HG03135 (cell line): Measurements from ENCODE around the gene KLK8.

ENCODE experiments used
- ATAC-seq: cut with Tn5 transposase; IDR thresholded peaks from one replicate; pipeline ENCODE4 v1.9.1; 2021; ENCODE audit warnings: mild to moderate bottlenecking, moderate library complexity; ENCODE audit not compliant: unreplicated experiment

The KLK8 gene

GRCh38 chr19:51018745-51019543 is 17.5 kb upstream of the KLK8 start:
- no peak for ATAC-seq

- no peak for ATAC-seq
These were observed 15.6 kb upstream of the KLK8 start for GRCh38 chr19:51016798-51017683.

GRCh38 chr19:51015691-51016267 is 14.4 kb upstream of the KLK8 start:
- no peak for ATAC-seq

GRCh38 chr19:51014242-51014641 is 12.8 kb upstream of the KLK8 start:
- no peak for ATAC-seq

- ATAC-seq: no peak
These were observed 11.3 kb upstream of the KLK8 start for GRCh38 chr19:51012661-51013190.

GRCh38 chr19:51010066-51010795 is 8.8 kb upstream of the KLK8 start:
- ATAC-seq: no peak

- ATAC-seq: no peak
These were observed 7.9 kb upstream of the KLK8 start for GRCh38 chr19:51009061-51009891.

GRCh38 chr19:51007488-51007887 is 6.1 kb upstream of the KLK8 start:
- no peak for ATAC-seq

GRCh38 chr19:51006406-51006805 is 5.0 kb upstream of the KLK8 start:
- ATAC-seq: no peak

- no peak for ATAC-seq
These were observed 3.8 kb upstream of the KLK8 start for GRCh38 chr19:51005248-51005647.

GRCh38 chr19:51003316-51003715 is 1.9 kb upstream of the KLK8 start:
- no peak for ATAC-seq

- ATAC-seq: no peak
These were observed 1.3 kb upstream of the KLK8 start for GRCh38 chr19:51002542-51003311.

GRCh38 chr19:51002089-51002532 is 707 bp upstream of the KLK8 start:
- ATAC-seq: no peak

- ATAC-seq: no peak
These were observed 423 bp downstream of the KLK8 start for GRCh38 chr19:51000981-51001380.

GRCh38 chr19:51000426-51000825 is 978 bp downstream of the KLK8 start:
- ATAC-seq: no peak

GRCh38 chr19:50998686-50999085 is 2.7 kb downstream of the KLK8 start:
- no peak for ATAC-seq

- no peak for ATAC-seq
These were observed 3.3 kb downstream of the KLK8 start for GRCh38 chr19:50998061-50998460.

- ATAC-seq: no peak
These were observed 7.3 kb downstream of the KLK8 start for GRCh38 chr19:50994129-50994528.

- no peak for ATAC-seq
These were observed 8.8 kb downstream of the KLK8 start for GRCh38 chr19:50992666-50993035.
